GM19238 (cell line): ENCODE results near the gene CD300LB.
"Not testable (repeated sequence)": the region's sequence is repeated elsewhere in the genome, so short reads cannot be mapped to it uniquely, and the experiment has no call there.

Experiments
- DNase-seq: peaks from one replicate; pipeline ENCODE4 v3.0.0; 2011; ENCODE audit warnings: low spot score; ENCODE audit not compliant: insufficient read length

CD300LB gene

GRCh38 chr17:74525781-74526288, 5.4 kb downstream of the CD300LB start:
- no peak for DNase-seq

GRCh38 chr17:74525465-74525725, 5.9 kb downstream of the CD300LB start:
- no peak for DNase-seq

GRCh38 chr17:74524653-74525464, 6.4 kb downstream of the CD300LB start:
- no peak for DNase-seq

DNA sequence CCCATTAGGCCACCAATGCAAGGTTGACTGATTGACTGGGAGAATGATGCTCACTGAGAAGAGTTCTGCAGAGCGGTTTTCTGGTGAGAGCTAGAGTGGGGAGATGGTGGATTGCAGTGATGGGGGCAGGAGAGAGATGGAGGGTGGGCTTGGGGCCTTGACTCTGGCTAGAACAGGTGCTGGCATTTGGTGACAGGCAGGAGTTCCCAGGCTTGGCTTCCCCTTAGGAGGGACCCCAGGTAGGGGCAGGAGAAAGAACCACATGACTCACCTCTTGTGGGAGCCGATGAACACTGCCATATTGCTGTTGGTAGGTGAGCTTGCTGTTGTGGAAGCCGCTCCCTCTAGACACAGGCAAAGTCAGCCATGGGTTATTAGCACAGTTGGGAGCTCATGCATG, 8.0 kb downstream of the CD300LB start:
- no peak for DNase-seq

GRCh38 chr17:74522381-74523105, 8.7 kb downstream of the CD300LB start:
- DNase-seq, result no peak

- DNase-seq, result no peak
Observed at GRCh38 chr17:74521701-74522201, 9.5 kb downstream of the CD300LB start.

DNA sequence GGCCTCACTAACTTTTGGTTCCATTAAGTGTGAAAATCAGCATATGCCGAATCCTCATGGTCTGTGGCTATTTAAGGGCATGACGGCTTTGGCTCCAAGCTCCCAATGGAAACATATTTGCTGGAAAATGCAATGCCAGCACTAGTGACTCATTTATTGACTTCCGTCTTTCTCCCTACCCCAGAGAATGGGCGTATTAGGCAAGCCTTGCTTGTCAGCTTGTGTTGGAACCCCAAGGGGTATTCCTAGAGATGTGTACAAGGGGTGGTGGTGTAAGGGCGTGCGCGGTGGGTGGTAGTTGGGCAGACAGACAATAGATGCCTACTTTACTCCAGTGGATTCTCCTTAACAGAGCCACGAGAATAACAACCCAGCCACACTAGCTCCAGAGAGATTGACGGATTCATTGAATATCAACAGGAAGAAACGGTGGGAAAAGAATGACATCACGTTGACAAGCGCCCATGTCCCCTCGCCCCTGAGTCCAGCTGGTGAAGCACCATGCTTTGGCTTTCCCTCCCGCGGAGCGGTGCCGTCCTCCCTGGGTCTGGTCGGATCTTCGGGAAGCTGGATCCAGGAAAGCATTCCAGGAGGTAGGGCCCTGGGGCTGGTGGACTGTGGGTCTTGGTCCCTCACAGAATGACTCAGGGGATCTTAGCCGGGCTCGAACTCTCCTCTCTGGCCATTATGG, 10.3 kb downstream of the CD300LB start:
- no peak for DNase-seq

GRCh38 chr17:74520016-74520434, 11.2 kb downstream of the CD300LB start:
- DNase-seq, result no peak

DNA sequence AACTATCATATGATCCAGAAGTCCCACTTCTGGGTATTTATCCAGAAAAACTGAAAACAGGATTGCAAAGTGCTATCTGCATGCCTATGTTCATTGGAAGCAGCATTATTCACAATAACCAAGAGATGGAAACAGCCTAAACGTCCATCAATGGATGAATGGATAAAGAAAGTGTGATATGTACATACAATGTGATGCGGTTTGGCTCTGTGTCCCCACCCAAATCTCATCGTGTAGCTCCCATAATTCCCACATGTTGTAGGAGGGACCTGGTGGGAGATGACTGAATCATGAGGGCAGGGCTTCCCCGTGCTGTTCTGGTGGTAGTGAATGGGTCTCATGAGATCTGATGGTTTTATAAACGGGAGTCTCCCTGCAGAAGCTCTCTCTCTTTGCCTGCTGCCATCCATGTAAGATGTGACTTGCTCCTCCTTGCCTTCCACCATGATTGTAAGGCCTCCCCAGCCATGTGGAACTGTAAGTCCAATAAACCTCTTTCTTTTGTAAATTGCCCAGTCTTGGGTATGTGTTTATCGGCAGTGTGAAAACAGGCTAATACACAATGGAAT, 12.8 kb downstream of the CD300LB start:
- not testable (repeated sequence) for DNase-seq

GRCh38 chr17:74516561-74517328, 14.5 kb downstream of the CD300LB start:
- DNase-seq, result no peak

- no peak for DNase-seq
Observed at GRCh38 chr17:74515941-74516340, 15.3 kb downstream of the CD300LB start.

GRCh38 chr17:74514632-74515334, 16.5 kb downstream of the CD300LB start:
- no peak for DNase-seq

- no peak for DNase-seq
Observed at GRCh38 chr17:74513987-74514631, 17.2 kb downstream of the CD300LB start.

GRCh38 chr17:74512624-74513091, 18.6 kb downstream of the CD300LB start:
- no peak for DNase-seq

GRCh38 chr17:74512036-74512435, 19.2 kb downstream of the CD300LB start:
- DNase-seq, result no peak

DNA sequence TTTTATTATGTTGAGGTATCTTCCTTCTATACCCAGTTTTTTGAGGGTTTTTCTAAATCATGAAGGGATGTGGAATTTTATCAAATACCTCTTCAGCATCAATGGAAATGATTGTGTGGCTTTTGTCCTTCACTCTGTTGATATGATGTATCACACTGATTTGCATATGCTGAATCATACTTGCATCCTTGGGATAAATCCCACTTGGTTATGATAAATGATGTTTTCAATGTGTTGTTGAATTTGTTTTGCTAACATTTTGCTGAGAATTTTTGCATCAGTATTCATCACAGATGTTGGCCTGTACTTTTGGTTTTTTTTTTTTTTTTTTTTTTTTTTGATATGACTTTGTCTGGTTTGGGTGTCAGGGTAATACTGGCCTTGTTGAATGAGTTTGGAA, 23.1 kb downstream of the CD300LB start:
- DNase-seq, result no peak

DNA sequence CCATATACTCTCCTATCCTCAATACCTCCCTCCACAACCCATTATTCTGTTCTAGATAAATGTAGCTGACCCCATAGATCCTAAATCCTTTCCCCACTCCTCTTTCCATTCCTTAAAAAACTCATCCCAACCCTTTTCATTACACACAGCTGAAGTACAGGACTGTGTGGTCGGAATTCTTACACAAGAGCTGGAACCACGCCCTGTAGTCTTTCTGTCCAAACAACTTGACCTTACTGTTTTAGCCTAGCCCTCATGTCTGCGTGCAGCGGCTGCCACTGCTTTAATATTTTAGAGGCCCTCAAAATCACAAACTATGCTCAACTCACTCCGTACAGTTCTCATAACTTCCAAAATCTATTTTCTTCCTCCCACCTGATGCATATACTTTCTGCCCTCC, 27.3 kb downstream of the CD300LB start:
- not testable (repeated sequence) for DNase-seq

- no peak for DNase-seq
Observed at GRCh38 chr17:74502861-74503260, 28.4 kb downstream of the CD300LB start.

DNA sequence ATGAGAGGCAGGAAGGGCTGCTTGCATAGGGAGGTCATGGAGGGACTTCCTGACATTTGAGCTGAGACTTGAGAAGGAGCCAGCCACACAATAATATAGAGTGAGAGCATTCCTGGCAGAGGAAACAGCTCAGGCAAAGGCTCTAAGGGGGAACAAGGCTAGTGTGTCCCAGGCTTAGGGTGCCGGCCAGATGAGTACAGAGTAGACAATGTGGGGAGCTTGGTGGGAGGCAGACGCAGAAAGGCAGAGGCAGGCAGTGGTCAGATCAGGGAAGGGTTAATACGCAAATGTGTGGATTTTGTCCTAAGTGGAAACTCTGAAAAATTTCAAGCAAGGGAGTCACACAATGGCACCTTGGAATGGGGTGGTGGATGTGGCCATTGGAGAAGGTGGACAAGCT, 31.3 kb downstream of the CD300LB start:
- DNase-seq, result no peak

GRCh38 chr17:74497471-74497870, 33.8 kb downstream of the CD300LB start:
- no peak for DNase-seq
